ENCODE data around the gene KIF5C.

The KIF5C gene

DNA sequence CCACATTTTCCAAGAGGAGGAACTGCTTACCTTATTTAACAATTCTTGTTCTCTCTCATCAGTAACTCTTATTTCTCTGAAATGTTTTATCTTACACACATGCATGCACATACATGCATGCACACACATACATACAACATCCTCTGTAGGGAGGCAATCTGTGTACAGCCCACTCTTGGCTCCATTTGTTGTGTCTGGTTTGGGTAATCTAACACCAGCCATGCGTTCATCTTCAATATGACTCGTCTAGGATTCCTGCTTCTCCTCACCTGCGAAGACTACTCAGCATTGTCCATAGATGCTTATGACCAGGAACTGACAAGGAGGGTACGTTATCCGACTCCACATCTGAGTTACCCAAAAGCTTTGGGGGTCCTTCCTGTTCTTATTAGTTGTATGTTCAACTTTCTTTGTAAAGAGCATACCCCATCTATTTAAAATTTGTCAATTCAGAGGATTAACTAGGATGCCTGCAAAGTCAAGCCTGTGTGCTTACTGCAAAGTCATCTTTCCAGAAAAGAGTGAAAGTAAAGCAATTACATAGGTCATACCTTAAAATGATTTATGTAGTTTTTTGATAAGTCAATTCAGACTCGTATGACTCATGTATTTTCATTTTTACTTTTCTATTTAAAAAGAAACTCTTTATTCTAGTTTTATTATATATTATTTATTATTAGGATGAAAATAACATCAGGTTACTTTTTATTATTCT lies 181.7 kb downstream of the KIF5C start:
- DNase-seq = no peak

GRCh38 chr2:149057401-149057800 lies 182.4 kb downstream of the KIF5C start:
- DNase-seq = no peak

DNA sequence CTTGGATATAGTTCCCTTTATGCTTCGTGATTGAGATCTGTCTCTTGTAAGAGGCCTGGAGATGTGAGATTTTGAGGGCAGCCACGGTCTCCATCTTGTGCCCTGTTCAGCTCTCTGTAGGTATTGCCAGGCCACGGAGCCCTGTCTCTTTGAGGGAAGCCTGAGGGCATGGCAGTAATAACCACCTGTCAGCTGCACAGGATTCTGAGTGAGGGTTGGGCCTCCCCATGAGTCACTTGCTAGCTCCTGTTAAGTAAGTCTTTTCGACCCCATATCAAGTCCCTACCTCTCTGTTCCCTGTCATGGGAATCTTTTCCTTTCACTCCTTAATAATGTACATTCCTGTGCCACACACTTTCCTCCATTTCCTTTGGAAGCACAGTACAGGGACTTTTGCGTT lies 183.9 kb downstream of the KIF5C start:
- no peak for DNase-seq

DNA sequence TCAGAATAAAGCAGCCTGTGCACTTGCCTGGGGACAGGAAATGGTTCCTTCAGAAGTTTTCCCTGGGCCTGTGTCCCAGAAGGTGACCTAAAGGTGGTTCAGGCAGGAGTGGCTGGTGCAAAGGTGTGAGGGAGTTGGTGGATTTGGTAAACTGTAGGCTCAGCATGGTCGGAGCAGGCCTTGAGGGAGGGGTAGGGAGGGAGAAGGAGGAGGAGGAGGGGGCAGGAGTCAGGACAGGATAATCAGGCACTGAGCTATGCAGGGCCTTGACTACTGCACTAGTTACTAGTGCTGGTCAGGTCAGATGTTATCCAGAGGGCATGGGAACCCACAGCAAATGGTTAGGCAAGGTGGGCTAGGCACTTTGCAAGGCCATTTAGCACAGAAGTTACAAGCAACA lies 184.8 kb downstream of the KIF5C start:
- DNase-seq = no peak

DNA sequence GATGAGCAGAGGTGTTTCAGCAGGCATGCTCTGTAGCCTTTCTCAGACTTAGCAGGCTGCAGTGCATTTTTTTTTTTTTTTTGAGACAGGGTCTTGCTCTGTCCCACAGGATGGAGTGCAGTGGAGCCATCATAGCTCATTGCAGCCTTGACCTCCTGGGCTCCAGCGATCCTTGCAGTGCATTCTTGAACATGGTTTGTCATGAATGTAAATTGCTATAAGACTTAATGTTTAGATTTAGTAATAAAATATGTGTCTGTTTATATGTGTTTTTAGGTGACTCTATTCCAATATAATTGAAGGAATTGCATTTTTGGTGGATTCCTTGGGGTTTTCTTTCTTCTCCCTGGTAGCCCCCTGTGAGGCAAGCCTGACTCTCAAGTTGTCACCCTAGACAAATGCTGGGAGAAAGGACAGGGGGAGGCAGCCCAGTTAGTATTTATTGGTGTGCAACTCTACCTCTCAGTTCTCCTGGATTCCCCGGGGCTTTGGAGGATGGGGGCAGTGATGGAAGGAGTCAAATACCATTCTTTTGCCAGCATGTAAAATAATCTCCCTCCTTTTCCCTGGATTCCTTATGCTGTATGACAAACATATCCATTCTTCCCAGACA lies 186.2 kb downstream of the KIF5C start:
- DNase-seq = no peak

GRCh38 chr2:149062531-149062930 lies 187.5 kb downstream of the KIF5C start:
- no peak for DNase-seq

GRCh38 chr2:149063177-149063576 lies 188.2 kb downstream of the KIF5C start:
- DNase-seq = no peak

DNA sequence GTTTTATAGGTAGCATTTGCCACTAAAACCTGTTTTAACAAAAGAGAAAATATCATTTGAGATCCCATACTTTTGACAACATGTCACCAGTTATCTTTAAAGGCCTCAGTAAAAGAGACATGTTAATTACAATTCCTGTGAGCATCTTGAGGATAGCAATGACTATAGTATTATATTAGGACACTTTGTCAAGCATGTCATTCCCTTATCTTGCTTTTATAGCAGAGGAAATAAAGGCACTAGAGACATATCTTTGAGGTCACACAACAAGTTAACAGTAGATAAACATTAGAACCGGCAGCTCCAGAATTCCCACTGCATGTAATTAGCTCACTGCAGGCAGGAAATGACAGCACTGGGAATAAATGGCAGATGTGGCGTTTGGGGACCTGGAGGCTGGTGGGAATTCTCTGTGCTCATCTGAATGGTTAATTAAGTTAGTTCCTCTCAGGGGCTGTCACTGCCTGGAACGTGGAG lies 189.4 kb downstream of the KIF5C start:
- no peak for DNase-seq

- DNase-seq = no peak
Measured at GRCh38 chr2:149064856-149065630, 190.0 kb downstream of the KIF5C start.

DNA sequence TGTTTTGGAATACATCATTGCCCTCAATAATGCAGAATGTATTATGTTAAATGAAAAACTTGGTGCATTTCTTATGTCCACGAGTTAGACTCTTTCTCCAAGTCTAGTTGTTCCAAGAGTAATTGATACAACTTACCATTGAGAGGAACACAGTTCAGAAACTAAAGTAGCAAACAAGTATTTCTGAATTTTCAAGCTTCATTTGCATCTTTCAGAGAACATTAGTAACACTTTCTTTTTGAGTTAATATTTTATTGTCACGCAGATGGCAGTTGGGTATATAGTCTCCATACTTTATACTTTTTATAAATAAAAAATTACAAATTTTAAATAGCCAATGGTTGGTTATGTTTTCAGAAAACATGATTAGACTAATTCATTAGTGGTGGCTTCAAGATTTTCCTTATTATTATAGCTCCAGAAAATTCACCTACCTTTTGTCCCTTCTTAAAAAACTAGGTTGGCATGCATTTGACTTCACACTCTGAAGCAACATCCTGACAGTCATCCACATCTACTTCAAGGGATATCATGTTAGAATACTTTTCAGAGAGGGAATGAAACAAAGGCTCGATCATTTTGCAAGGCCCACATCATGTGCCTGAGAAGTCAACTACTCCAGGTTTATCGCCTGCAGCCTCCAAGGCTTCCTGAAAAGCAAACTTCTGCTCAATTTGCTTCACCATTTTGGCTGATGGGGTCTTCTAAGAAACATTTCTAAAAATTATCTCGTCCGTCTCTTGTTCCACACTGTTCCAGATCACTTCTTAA lies 193.4 kb downstream of the KIF5C start:
- no peak for DNase-seq

DNA sequence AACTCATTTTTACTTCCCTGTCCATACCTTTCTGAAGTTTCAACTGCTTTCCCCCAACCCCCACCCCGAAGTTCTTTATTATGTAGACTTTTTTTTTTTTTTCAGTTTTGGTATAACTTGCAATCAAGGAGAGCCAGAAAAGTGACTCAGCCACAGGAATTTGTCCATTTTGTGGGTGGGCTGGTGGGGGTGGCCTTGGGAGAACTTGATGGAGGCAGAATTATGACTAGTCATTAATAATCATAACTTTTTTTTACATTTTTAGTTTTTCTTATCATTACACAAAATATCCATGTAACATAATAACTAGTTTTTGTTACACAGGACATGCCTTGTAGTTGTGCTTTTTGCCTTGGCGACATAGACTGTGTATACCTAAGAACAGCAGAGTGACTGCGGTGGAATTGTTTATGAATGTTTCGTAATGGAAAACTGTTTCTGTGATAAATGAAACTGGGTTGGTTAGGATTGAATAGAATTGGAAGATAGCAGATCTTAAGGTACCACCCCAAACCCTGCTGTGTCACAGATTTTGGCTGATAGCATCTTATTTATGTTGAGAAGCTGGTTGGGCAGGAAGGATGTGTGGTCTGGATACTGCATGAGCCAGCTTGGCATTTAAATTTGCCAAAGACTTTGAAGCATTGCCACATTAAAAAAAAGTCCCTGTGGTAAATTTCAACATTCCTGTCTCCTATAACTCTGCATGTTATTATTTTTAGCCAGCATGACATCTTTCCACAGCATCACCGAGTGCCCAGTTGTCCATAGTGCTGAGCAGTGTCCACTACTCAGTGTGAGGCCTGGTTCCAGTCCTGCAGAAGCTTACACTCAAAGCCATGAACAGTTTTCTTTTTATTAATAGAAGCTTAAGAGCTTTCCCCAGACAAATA lies 194.2 kb downstream of the KIF5C start:
- no peak for DNase-seq

- no peak for DNase-seq
Measured at GRCh38 chr2:149070681-149071320, 195.8 kb downstream of the KIF5C start.

DNA sequence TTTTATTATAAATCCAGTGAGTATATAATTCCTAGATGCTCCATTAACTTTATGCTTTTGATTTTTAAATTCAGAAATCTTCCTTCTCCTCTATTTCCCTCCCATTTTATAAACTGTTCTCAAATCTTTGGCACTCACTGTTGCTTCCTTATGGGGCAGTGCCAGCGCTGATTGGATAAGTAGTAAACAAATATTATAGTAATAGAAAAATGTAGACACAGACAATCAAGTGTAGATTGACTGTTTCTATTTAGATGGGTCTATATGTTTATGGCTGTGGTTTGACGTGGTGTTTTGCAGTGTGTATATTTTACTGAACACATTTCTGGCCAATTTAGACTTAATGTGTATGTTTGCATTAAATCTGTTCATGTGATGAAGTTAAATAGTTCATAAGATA lies 200.1 kb downstream of the KIF5C start:
- DNase-seq = no peak

DNA sequence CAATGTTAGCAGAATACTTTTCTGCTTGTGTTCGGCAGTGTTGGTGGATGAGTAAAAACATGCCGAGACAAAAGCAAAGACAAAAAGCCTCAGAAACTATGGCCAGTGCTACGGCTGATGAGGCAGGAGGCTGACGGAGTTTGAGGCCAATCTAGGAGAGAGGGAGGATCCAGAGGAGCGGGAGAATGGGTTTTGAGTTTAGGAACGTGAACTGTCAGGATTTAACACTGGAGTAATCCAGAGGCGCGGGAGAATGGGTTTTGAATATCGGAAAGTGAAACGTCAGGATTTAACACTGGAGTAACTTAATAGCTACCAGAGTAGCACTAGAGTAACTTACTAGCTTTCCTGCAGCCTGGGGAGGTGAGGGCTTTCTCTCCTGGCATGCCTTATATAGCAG lies 200.8 kb downstream of the KIF5C start:
- no peak for DNase-seq
